GM18858 (cell line): ENCODE measurements around the gene ADGRF3.
"Not testable (repeated sequence)": the region's sequence is repeated elsewhere in the genome, so short reads cannot be mapped to it uniquely, and the experiment has no call there.

Source experiments
- ATAC-seq: cut with Tn5 transposase; IDR thresholded peaks from one replicate; pipeline ENCODE4 v1.9.1; 2021; ENCODE audit not compliant: unreplicated experiment

The ADGRF3 gene

DNA sequence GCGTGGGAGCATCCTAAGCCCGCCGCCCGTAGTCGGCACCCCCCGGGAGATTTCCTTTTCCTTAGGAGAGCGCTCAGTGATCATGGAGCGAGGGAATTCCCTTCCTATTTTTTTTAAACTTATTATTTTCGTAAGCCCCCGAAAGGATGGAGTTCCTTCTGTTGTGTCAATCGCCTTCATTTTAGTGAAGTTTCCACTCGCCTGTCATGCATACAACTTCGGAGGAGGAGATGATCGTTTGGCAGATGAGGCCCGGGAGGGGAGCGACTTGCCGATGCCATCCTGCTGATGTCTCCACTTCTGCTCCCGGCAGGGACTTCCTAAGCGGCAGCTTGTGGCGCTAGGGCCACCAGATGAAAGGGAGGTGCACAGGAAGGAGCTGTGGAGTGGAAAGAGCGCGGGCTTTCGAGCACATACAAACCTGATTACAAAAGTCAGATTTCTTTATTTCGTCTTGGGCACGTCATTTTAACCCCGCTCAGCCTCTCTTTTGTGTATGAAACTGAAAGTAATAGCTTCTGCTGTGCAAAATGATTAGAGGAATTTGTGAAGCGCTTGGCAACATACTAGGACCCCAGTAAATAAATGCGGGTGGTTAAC is at the start of gene ADGRF3:
TSS of gene ADGRF3 (minus strand) at position 336 of the 600 bp plus-strand sequence. CDS start 555 bp downstream, outside the sequence.
- ATAC-seq = no peak

DNA sequence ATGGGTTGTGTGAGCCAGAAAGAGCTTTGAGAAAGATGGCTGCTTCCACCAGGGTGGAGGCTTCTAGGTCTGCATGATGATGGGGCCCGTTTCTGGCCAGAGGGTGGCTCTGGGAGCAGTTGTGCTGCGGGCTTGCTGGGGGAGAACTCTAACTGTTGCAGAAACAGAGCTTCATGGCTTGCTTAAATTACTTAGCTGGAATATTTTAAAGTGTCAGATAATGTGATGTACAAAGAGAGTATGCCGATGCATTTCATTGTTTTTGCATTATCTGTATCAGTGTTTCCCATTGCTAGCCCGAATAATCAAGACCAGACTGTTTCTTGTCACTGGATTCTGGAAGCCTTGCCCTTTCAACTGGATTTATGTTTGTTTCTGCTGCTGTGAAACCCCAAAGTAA is 48.8 kb upstream of the ADGRF3 start:
- no peak for ATAC-seq

GRCh38 chr2:26394694-26395093 is 48.1 kb upstream of the ADGRF3 start:
- ATAC-seq = no peak

- no peak for ATAC-seq
Measured at GRCh38 chr2:26387189-26387588, 40.6 kb upstream of the ADGRF3 start.

GRCh38 chr2:26384597-26384996 is 38.0 kb upstream of the ADGRF3 start:
- ATAC-seq = no peak

DNA sequence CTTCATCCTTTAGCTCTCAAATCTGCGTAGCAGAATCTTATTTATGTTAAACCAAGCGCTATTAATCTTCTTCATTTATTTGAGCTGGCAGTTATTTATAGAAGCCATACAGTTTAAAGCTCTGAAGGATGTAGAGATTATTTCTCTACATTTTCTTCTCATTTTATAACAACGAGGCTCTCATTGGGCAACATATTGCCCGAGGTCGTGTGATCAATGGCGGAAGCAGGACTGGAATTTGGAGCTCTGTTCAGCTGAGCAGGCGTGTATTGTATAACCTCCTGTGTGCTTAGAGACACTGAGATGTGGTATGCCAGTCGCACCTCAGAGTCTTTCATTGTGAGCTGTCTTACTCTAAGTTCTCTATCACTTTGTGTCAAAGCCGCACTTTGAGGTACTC is 37.6 kb upstream of the ADGRF3 start:
- ATAC-seq = no peak

DNA sequence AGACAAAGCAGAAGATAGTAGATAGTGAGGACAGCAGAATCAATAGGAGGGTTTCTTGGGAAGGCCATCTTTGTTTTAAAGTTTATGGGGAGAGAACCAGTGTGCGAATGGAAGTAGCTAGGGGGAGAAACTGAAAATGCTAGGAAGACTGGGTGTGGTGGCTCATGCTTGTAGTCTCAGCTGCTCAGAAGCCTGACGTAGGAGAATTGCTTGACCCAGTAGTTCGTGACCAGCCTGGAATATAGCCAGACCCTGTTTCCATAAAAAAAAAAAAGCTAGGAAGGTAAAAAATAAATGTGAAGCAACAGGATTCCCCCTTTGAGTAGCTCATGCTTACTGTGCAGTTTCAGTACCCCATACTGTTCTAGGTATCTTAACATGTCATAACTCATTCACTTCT is 36.0 kb upstream of the ADGRF3 start:
- ATAC-seq = no peak

DNA sequence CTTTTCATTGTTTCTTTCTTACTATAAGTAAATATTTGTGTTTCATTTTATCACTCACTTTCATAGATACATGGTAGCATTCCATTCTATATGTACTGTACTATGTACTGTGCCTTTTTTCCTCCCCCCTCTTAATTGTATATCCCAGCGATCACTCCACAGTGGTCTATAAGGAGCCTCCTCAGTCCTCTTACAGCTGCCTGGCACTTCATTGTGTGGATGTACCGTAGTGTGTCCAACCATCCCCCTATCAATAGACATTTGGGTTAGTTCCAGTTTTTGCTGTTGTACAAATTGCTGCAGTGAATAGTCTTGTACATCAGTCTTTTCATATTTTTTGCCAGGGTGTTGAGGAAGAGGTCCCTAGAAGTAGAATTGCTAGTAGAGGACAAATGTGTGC is 33.7 kb upstream of the ADGRF3 start:
- ATAC-seq = no peak

- ATAC-seq = no peak
Measured at GRCh38 chr2:26376799-26377198, 30.2 kb upstream of the ADGRF3 start.

- ATAC-seq = not testable (repeated sequence)
Measured at GRCh38 chr2:26370909-26371308, 24.3 kb upstream of the ADGRF3 start.

DNA sequence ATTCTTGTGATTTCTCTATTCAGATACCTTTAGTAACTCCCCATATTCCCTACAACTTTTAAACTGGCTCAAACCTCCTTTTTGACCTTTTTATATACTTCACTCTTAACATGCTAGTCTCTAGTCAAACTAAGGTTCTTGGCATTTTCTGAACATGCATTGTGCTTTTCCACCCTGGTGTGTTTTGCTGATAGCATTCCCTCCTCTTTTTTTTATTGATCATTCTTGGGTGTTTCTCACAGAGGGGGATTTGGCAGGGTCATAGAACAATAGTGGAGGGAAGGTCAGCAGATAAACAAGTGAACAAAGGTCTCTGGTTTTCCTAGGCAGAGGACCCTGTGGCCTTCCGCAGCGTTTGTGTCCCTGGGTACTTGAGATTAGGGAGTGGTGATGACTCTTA is 23.1 kb upstream of the ADGRF3 start:
- not testable (repeated sequence) for ATAC-seq

GRCh38 chr2:26366957-26367356 is 20.4 kb upstream of the ADGRF3 start:
- ATAC-seq = no peak

- ATAC-seq = no peak
Measured at GRCh38 chr2:26364669-26365068, 18.1 kb upstream of the ADGRF3 start.

GRCh38 chr2:26363958-26364357 is 17.4 kb upstream of the ADGRF3 start:
- ATAC-seq = no peak

DNA sequence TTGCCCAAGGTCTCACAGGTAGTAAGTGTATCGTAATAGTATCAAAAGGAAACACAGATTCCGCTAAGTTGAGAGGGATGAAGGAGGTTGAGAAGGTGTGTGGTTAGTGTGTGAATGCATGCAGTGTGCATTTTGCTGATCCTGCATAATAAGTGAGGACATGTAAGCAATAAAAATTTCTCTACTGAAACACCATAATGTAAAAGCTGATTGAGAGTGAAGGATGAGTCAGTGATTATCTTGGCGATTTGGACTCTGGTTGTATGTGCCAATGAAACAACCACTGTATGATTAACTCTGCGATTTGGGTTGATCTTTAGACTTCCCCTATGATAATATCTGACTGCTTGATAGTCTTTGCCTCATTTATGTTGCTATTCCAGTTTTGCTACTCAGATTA is 16.7 kb upstream of the ADGRF3 start:
- ATAC-seq = no peak

DNA sequence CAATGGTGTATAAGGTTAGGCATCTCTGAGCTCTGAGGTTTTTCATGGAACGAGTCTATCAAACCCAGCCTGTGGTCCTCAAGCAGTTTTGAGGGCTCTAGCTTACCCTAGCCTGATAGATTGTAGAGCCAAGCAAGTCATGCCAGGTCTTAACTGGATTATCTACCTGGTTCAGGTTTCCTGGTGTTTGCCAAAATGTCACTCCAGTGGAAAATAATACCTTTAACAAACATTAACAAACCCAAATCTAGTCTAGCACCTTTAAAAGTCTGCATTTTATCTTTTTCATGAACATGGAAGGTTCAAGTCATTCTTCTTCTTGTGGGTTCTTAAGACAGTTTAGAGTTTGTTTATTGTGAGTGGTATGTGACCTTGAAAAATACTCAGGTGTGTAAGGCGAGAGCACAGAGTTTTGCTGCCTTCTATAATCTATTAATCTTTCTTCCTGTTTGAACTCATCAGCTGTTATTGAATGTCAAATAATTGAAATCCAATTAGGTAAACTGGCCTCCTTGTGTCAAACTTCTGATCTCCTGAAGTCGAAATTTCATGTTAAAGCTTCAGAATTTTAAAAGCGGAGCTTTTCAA is 13.4 kb upstream of the ADGRF3 start:
- ATAC-seq = no peak

- no peak for ATAC-seq
Measured at GRCh38 chr2:26356771-26357170, 10.2 kb upstream of the ADGRF3 start.

- no peak for ATAC-seq
Measured at GRCh38 chr2:26356111-26356510, 9.5 kb upstream of the ADGRF3 start.

DNA sequence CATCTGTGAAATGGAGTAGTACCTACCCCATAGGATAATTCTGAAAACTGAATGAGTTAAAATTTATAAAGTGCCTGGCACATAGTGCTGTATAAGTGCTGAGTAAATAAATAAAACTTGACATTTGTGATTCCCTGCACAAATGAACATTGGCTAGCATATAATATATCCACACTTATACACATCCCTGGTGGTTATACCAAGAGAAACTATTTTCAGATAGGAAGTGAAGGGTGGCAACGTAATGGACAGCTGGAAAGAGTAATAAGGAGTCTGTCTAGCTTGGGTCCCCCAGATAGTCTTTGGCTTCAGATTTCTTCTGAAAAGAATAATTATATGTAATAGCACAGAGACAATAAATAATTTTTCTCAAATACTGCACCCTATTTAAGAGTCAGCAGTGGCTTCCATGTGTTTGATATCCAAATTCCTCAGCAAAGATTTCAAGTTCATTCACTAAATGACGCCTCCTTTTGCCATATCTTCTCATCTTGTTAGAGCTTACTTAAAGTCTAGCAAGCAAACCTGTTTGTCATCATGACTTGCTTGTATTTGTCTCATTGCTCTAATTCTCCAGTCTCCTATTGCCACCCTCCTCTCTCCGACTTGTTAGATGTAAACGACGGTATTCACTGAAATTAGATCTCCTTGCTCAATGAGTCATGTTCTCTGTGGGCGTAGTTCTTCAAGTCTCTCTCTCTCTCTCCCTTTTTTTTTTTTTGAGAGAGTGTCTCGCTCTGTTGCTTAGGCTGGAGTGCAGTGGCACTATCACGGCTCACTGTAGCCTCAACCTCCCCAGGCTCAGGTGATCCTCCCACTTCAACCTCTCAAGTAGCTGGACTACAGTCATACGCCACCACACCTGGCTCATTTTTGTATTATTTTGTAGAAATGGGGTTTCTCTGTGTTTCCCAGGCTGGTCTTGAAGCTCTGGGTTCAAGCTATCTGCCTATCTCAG is 8.7 kb upstream of the ADGRF3 start:
- ATAC-seq = no peak

DNA sequence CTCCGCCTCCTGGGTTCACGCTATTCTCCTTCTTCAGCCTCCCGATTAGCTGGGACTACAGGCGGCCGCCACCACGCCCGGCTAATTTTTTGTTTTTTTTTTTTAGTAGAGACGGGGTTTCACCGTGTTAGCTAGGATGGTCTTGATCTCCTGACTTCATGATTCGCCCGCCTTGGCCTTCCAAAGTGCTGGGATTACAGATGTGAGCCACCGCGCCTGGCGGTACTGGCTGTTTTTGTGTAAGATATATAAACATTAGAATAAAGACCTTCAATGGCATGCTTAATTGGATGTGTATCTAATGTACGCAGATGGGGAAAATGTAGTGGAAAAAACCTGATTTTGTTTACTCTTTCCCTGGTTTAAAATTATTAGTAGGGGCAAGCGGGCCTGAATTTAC is 7.9 kb upstream of the ADGRF3 start:
- not testable (repeated sequence) for ATAC-seq

GRCh38 chr2:26352892-26353291 is 6.3 kb upstream of the ADGRF3 start:
- ATAC-seq = no peak
